H9 (cell line): ENCODE data around the gene CACNA1H. TPM values are rescaled to one million over a fixed set of nuclear protein-coding genes. Genes with fewer than 3 reads are reported as not detected.

ENCODE experiments used
- DNase-seq: peaks from one replicate; pipeline ENCODE4 v3.0.0-alpha.2; 2017
- H2AFZ ChIP-seq: one replicate; pipeline ENCODE4 v1.6.1; 2013; ENCODE audit warnings: mild to moderate bottlenecking, low read length, control low read depth, moderate library complexity
- H2AK5ac ChIP-seq: 2 replicates; pipeline ENCODE4 v1.6.1; 2013; ENCODE audit warnings: low read length, control low read depth, mixed read lengths; ENCODE audit not compliant: insufficient read length
- H2BK120ac ChIP-seq: one replicate; pipeline ENCODE4 v1.6.1; 2013; ENCODE audit warnings: low read depth, mild to moderate bottlenecking, low read length, control low read depth, inconsistent platforms; ENCODE audit not compliant: poor library complexity, severe bottlenecking
- H2BK12ac ChIP-seq: 2 replicates; pipeline ENCODE4 v1.6.1; 2013; ENCODE audit warnings: low read length, control low read depth, mixed read lengths, low read depth; ENCODE audit not compliant: insufficient read length
- H2BK15ac ChIP-seq: 2 replicates; pipeline ENCODE4 v1.6.1; 2013; ENCODE audit warnings: low read depth, low read length, control low read depth
- H2BK20ac ChIP-seq: one replicate; pipeline ENCODE4 v1.6.1; 2013; ENCODE audit warnings: low read depth, mild to moderate bottlenecking, low read length, control low read depth, inconsistent platforms; ENCODE audit not compliant: poor library complexity, severe bottlenecking
- H2BK5ac ChIP-seq: 2 replicates; pipeline ENCODE4 v1.6.1; 2013; ENCODE audit warnings: low read length, control low read depth, mixed read lengths; ENCODE audit not compliant: insufficient read length
- H3K14ac ChIP-seq: 2 replicates; pipeline ENCODE4 v1.6.1; 2013; ENCODE audit warnings: low read length, control low read depth; ENCODE audit not compliant: insufficient read depth
- H3K18ac ChIP-seq: 2 replicates; pipeline ENCODE4 v1.6.1; 2013; ENCODE audit warnings: low read depth, mild to moderate bottlenecking, mixed read lengths, low read length, control low read depth; ENCODE audit not compliant: insufficient read length
- H3K23ac ChIP-seq: 2 replicates; pipeline ENCODE4 v1.6.1; 2013; ENCODE audit warnings: low read length, control low read depth, mixed read lengths, low read depth; ENCODE audit not compliant: insufficient read length
- H3K23me2 ChIP-seq: 2 replicates; pipeline ENCODE4 v1.6.1; 2013; ENCODE audit warnings: low read depth, mild to moderate bottlenecking, mixed read lengths, low read length, control low read depth; ENCODE audit not compliant: insufficient read length, poor library complexity, severe bottlenecking
- H3K27ac ChIP-seq: 2 replicates; pipeline ENCODE4 v1.5.1; 2013; ENCODE audit warnings: low read length, control low read depth, mixed read lengths, low read depth; ENCODE audit not compliant: insufficient read length
- H3K27me3 ChIP-seq: 2 replicates; pipeline ENCODE4 v1.6.1; 2013; ENCODE audit warnings: low read length, control low read depth, inconsistent platforms; ENCODE audit not compliant: insufficient read depth
- H3K4ac ChIP-seq: 2 replicates; pipeline ENCODE4 v1.6.1; 2013; ENCODE audit warnings: low read depth, mild to moderate bottlenecking, control low read depth, inconsistent platforms, low read length, moderate library complexity
- H3K4me1 ChIP-seq: 2 replicates; pipeline ENCODE4 v1.6.1; 2013; ENCODE audit warnings: low read length, control low read depth, inconsistent platforms; ENCODE audit not compliant: insufficient read depth
- H3K4me2 ChIP-seq: 2 replicates; pipeline ENCODE4 v1.6.1; 2013; ENCODE audit warnings: low read length, control low read depth, mixed read lengths; ENCODE audit not compliant: insufficient read length, insufficient read depth
- H3K56ac ChIP-seq: 2 replicates; pipeline ENCODE4 v1.6.1; 2013; ENCODE audit warnings: low read depth, mild to moderate bottlenecking, mixed read lengths, low read length, control low read depth; ENCODE audit not compliant: insufficient read length
- H3K79me1 ChIP-seq: 2 replicates; pipeline ENCODE4 v1.6.1; 2013; ENCODE audit warnings: low read depth, mild to moderate bottlenecking, moderate library complexity, low read length, control low read depth, inconsistent platforms; ENCODE audit not compliant: insufficient read depth, poor library complexity, severe bottlenecking
- H3K79me2 ChIP-seq: 2 replicates; pipeline ENCODE4 v1.6.1; 2013; ENCODE audit warnings: low read length, control low read depth, inconsistent platforms; ENCODE audit not compliant: insufficient read depth
- H3K9ac ChIP-seq: 2 replicates; pipeline ENCODE4 v1.6.1; 2013; ENCODE audit warnings: low read length, control low read depth, mixed read lengths; ENCODE audit not compliant: insufficient read length; ENCODE audit errors: extremely low read depth
- H3K9me3 ChIP-seq: one replicate; pipeline ENCODE4 v1.6.1; 2013; ENCODE audit warnings: low read depth, low read length, inconsistent platforms; ENCODE audit not compliant: control insufficient read depth
- H3T11ph ChIP-seq: one replicate; pipeline ENCODE4 v1.6.1; 2013; ENCODE audit warnings: mild to moderate bottlenecking, low read length, control low read depth, inconsistent platforms
- H4K20me1 ChIP-seq: one replicate; pipeline ENCODE4 v1.6.1; 2013; ENCODE audit not compliant: control insufficient read depth, insufficient read length, insufficient read depth
- H4K5ac ChIP-seq: 2 replicates; pipeline ENCODE4 v1.6.1; 2013; ENCODE audit warnings: low read depth, mild to moderate bottlenecking, mixed read lengths, low read length, control low read depth; ENCODE audit not compliant: insufficient read length
- H4K8ac ChIP-seq: replicated peaks from 2 replicates; pipeline ENCODE4 v1.6.1; 2013; ENCODE audit warnings: low read length, control low read depth, mixed read lengths, low read depth; ENCODE audit not compliant: insufficient read length
- H4K91ac ChIP-seq: 2 replicates; pipeline ENCODE4 v1.6.1; 2013; ENCODE audit warnings: low read depth, mild to moderate bottlenecking, moderate library complexity, mixed read lengths, low read length, control low read depth; ENCODE audit not compliant: insufficient read length
- H3K27ac Mint-ChIP-seq, 3 experiments: 2 replicates in 2 of 3; 3 replicates in 1 of 3; pipeline ENCODE4 v1.8.0; 2020 to 2021; ENCODE audit warnings: mixed read lengths in 3 of 3, mild to moderate bottlenecking in 1 of 3, moderate library complexity in 1 of 3
- H3K27me3 Mint-ChIP-seq: 2 replicates; pipeline ENCODE4 v1.8.0; 2021; ENCODE audit warnings: low read depth, mild to moderate bottlenecking, moderate library complexity, mixed read lengths
- H3K36me3 Mint-ChIP-seq, 3 experiments: 2 replicates in 2 of 3; 3 replicates in 1 of 3; pipeline ENCODE4 v1.8.0; 2020 to 2021; ENCODE audit warnings: low read depth in 3 of 3, mixed read lengths in 3 of 3; ENCODE audit not compliant: insufficient read depth in 1 of 3
- H3K4me1 Mint-ChIP-seq, 2 experiments: 2 replicates each; pipeline ENCODE4 v1.8.0; 2020; ENCODE audit warnings: mixed read lengths in 2 of 2
- H3K4me3 Mint-ChIP-seq, 2 experiments: 2 replicates in 1 of 2; 3 replicates in 1 of 2; pipeline ENCODE4 v1.8.0; 2020 to 2021; ENCODE audit warnings: mild to moderate bottlenecking in 2 of 2, mixed read lengths in 2 of 2, moderate library complexity in 1 of 2
- H3K9me3 Mint-ChIP-seq, 2 experiments: 2 replicates in 1 of 2; 3 replicates in 1 of 2; pipeline ENCODE4 v1.8.0; 2020; ENCODE audit warnings: mild to moderate bottlenecking in 2 of 2, mixed read lengths in 2 of 2, moderate library complexity in 1 of 2
- WGBS: extraction: QIAGEN DNeasy Blood & Tissue Kit; methylation state at CpG from one replicate; pipeline ENCODE4 v1.1.7; 2013; ENCODE audit warnings: missing lambda C conversion rate, low lambda C conversion rate, mixed read lengths; ENCODE audit not compliant: insufficient read length; ENCODE audit errors: extremely low coverage; 5-methylcytosine and 5-hydroxymethylcytosine counted together
- total RNA-seq: library from RNA; stranded (reverse); gene quantifications from 2 replicates; pipeline ENCODE4 v1.2.1, GENCODE V29; 2021
- TF ChIP-seq, protein P1 (sequence below): fragments of 200-600 bp; sonication (generic); conservative IDR thresholded peaks from 3 replicates; pipeline ENCODE4 v1.8.0; 2021; ENCODE audit warnings: antibody characterized with exemption, mild to moderate bottlenecking

CACNA1H gene
- total RNA-seq, 1 experiment from 2014 or later: 43.3 TPM

DNA sequence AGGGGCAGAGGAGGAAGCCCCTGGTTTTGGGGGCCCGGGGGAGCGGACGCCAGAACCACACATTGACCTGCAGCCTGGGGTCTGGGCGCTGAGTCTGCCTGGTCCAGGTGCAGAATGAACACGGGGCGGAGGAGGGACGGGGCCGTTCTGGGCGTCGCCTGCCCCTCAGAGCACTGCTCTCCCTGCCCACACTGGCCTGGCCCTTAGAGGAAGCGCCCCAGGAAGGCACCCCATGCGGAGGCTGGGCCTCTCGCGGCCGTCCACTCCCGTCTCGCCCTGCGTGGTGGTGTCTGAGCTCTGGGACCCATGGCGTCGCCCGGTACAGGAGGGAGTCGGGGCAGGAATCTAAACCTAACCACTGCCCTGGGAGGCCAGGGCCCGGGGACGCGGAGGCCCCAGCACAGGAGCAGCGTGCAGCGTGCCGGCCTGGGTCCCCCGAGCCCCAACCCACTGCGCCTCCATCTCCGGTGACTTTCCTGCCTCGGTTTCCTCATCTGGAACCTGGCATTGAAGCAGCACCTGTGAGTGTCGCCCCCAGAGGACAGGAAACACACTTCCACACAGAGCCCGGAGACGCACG is 107.3 kb downstream of the CACNA1H start:
- no peak overlapping the region for H3K56ac ChIP-seq
- Mint-ChIP-seq H3K4me3 (no peak overlapping the region), H3K4me1 (peaks cover 0 to 11% of the 10 kb centered on the region in 2 experiments; a peak in 3 of 4 replicates), H3K36me3 (no peaks in the 10 kb centered on the region; a peak in 1 of 7 replicates), H3K9me3 (peaks cover 9% of the 10 kb centered on the region in 2 experiments), H3K27ac (no peak overlapping the region), H3K27me3 (peaks cover 34% of the 10 kb centered on the region)
- H3K4me1 ChIP-seq: no peaks in the 10 kb centered on the region
- H4K5ac ChIP-seq: no peak overlapping the region
- no peak overlapping the region for H3T11ph ChIP-seq
- no peak overlapping the region for H2BK5ac ChIP-seq
- no peak overlapping the region for H3K27ac ChIP-seq
- no peak overlapping the region for H2BK20ac ChIP-seq
- H3K23me2 ChIP-seq: no peaks in the 10 kb centered on the region
- no peak overlapping the region for H3K18ac ChIP-seq
- no peak overlapping the region for H3K4ac ChIP-seq
- H3K9me3 ChIP-seq: no peaks in the 10 kb centered on the region
- no peak overlapping the region for H2AFZ ChIP-seq
- H4K8ac ChIP-seq: no peak overlapping the region
- WGBS: no CpG with 5 or more reads among the region's 36 CpGs
- no peak overlapping the region for H4K91ac ChIP-seq
- H3K23ac ChIP-seq: no peak overlapping the region
- H3K79me2 ChIP-seq: no peaks in the 10 kb centered on the region
- no peak overlapping the region for H3K14ac ChIP-seq
- TF ChIP-seq, protein P1, sequence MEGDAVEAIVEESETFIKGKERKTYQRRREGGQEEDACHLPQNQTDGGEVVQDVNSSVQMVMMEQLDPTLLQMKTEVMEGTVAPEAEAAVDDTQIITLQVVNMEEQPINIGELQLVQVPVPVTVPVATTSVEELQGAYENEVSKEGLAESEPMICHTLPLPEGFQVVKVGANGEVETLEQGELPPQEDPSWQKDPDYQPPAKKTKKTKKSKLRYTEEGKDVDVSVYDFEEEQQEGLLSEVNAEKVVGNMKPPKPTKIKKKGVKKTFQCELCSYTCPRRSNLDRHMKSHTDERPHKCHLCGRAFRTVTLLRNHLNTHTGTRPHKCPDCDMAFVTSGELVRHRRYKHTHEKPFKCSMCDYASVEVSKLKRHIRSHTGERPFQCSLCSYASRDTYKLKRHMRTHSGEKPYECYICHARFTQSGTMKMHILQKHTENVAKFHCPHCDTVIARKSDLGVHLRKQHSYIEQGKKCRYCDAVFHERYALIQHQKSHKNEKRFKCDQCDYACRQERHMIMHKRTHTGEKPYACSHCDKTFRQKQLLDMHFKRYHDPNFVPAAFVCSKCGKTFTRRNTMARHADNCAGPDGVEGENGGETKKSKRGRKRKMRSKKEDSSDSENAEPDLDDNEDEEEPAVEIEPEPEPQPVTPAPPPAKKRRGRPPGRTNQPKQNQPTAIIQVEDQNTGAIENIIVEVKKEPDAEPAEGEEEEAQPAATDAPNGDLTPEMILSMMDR: no peak
- H4K20me1 ChIP-seq: no peaks in the 10 kb centered on the region
- no peak for DNase-seq
- no peak overlapping the region for H3K9ac ChIP-seq
- no peak overlapping the region for H2BK12ac ChIP-seq
- H3K4me2 ChIP-seq: no peak overlapping the region
- no peak overlapping the region for H2AK5ac ChIP-seq
- no peaks in the 10 kb centered on the region for H3K79me1 ChIP-seq
- no peak overlapping the region for H2BK15ac ChIP-seq
- no peak overlapping the region for H2BK120ac ChIP-seq
- no peaks in the 10 kb centered on the region for H3K27me3 ChIP-seq
